IMR-90 (cell line): ENCODE measurements around the gene WHRN.

Experiments used
- FOS ChIP-seq: fragments of 150-350 bp; IDR thresholded peaks from 2 replicates; pipeline ENCODE4 v1.6.1; 2016; ENCODE audit warnings: low read depth, low read length
- MAFK ChIP-seq: IDR thresholded peaks from 2 replicates; pipeline ENCODE4 v1.6.1; 2012; ENCODE audit warnings: low read depth, low read length, improper control_type of control experiment
- MXI1 ChIP-seq: IDR thresholded peaks from 2 replicates; pipeline ENCODE4 v1.6.1; 2012; ENCODE audit warnings: low read depth, mild to moderate bottlenecking, low read length, moderate library complexity, borderline replicate concordance
- POLR2A ChIP-seq: IDR thresholded peaks from 2 replicates; pipeline ENCODE4 v1.6.1; 2012; ENCODE audit warnings: mild to moderate bottlenecking, low read depth, low read length
- RAD21 ChIP-seq: IDR thresholded peaks from 2 replicates; pipeline ENCODE4 v1.6.1; 2012; ENCODE audit warnings: low read length, improper control_type of control experiment
- TF ChIP-seq, protein P1 (sequence below): conservative IDR thresholded peaks from 2 replicates; pipeline ENCODE4 v1.5.1; 2012; ENCODE audit warnings: mild to moderate bottlenecking, low read depth, low read length, improper control_type of control experiment
- TF ChIP-seq, protein P2 (sequence below): fragments of 150-350 bp; IDR thresholded peaks from 2 replicates; pipeline ENCODE4 v1.6.1; 2017; ENCODE audit warnings: mild to moderate bottlenecking, antibody characterized with exemption, low read length, low read depth
- TF ChIP-seq, protein P3 (sequence below): fragments of 150-350 bp; IDR thresholded peaks from 2 replicates; pipeline ENCODE4 v1.6.1; 2016; ENCODE audit warnings: low read depth, mild to moderate bottlenecking, low read length, moderate library complexity, borderline replicate concordance

DNA sequence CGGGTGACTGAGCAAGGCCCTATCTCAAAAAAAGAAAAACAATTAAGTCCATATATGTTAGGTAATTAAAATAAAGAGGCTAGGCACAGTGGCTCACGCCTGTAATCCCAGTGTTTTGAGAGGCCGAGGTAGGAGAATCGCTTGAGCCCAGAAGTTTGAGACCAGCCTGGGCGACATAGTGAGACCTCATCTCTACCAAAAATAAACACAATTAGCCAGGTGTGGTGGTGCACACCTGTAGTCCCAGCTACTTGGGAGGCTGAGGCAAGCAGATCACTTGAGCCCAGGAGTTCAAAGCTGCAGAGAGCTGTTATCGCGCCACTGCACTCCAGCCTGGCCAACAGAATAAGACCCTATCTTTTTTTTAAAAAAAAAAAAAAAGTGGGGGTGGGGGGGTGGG lies 12.3 kb downstream of the WHRN start:
- TF ChIP-seq, protein P1, sequence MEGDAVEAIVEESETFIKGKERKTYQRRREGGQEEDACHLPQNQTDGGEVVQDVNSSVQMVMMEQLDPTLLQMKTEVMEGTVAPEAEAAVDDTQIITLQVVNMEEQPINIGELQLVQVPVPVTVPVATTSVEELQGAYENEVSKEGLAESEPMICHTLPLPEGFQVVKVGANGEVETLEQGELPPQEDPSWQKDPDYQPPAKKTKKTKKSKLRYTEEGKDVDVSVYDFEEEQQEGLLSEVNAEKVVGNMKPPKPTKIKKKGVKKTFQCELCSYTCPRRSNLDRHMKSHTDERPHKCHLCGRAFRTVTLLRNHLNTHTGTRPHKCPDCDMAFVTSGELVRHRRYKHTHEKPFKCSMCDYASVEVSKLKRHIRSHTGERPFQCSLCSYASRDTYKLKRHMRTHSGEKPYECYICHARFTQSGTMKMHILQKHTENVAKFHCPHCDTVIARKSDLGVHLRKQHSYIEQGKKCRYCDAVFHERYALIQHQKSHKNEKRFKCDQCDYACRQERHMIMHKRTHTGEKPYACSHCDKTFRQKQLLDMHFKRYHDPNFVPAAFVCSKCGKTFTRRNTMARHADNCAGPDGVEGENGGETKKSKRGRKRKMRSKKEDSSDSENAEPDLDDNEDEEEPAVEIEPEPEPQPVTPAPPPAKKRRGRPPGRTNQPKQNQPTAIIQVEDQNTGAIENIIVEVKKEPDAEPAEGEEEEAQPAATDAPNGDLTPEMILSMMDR = no peak
- TF ChIP-seq POLR2A (no peak), RAD21 (no peak), MXI1 (no peak), FOS (no peak), MAFK (no peak)
- TF ChIP-seq, protein P2, sequence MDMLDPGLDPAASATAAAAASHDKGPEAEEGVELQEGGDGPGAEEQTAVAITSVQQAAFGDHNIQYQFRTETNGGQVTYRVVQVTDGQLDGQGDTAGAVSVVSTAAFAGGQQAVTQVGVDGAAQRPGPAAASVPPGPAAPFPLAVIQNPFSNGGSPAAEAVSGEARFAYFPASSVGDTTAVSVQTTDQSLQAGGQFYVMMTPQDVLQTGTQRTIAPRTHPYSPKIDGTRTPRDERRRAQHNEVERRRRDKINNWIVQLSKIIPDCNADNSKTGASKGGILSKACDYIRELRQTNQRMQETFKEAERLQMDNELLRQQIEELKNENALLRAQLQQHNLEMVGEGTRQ = no peak
- TF ChIP-seq, protein P3, sequence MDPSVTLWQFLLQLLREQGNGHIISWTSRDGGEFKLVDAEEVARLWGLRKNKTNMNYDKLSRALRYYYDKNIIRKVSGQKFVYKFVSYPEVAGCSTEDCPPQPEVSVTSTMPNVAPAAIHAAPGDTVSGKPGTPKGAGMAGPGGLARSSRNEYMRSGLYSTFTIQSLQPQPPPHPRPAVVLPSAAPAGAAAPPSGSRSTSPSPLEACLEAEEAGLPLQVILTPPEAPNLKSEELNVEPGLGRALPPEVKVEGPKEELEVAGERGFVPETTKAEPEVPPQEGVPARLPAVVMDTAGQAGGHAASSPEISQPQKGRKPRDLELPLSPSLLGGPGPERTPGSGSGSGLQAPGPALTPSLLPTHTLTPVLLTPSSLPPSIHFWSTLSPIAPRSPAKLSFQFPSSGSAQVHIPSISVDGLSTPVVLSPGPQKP = no peak
